ENCODE results near the gene TUBA3D.
"Not testable (repeated sequence)": the region's sequence is repeated elsewhere in the genome, so short reads cannot be mapped to it uniquely, and the experiment has no call there.

GRCh38 chr2:131447981-131448380, 27.9 kb upstream of the TUBA3D start:
- TF ChIP-seq CTCF (IDR thresholded peaks at IDR 0.05; ENCODE audit: poor library complexity); EZH2 (IDR thresholded peaks at IDR 0.05; ENCODE audit: borderline replicate concordance); EZH2phosphoT487 (IDR thresholded peaks at IDR 0.05; ENCODE audit: low read depth, severe bottlenecking, unreplicated experiment): not testable (repeated sequence)
